Nephron progenitor cell (in vitro differentiated cells): ENCODE results near the gene PREX1.

Experiments used
- DNase-seq: peaks from one replicate; pipeline ENCODE4 v3.0.0; 2021
- H3K27ac Mint-ChIP-seq: 2 replicates; pipeline ENCODE4 v1.8.0; 2021; ENCODE audit warnings: mild to moderate bottlenecking, moderate library complexity, mixed read lengths
- H3K27me3 Mint-ChIP-seq: 2 replicates; pipeline ENCODE4 v1.8.0; 2021; ENCODE audit warnings: mild to moderate bottlenecking, low read depth, mixed read lengths; ENCODE audit not compliant: poor library complexity
- H3K36me3 Mint-ChIP-seq: 2 replicates; pipeline ENCODE4 v1.8.0; 2021; ENCODE audit warnings: low read depth, mixed read lengths
- H3K4me1 Mint-ChIP-seq: 2 replicates; pipeline ENCODE4 v1.8.0; 2021; ENCODE audit warnings: mixed read lengths
- H3K4me3 Mint-ChIP-seq: 2 replicates; pipeline ENCODE4 v1.8.0; 2021; ENCODE audit warnings: mild to moderate bottlenecking, moderate library complexity, mixed read lengths
- H3K9me3 Mint-ChIP-seq: 2 replicates; pipeline ENCODE4 v1.8.0; 2021; ENCODE audit warnings: mild to moderate bottlenecking, moderate library complexity, mixed read lengths
- TF ChIP-seq, protein P1 (sequence below): fragments of 200-600 bp; sonication (generic); IDR thresholded peaks from 2 replicates; pipeline ENCODE4 v1.5.0; 2021; ENCODE audit warnings: antibody characterized with exemption

The PREX1 gene

DNA sequence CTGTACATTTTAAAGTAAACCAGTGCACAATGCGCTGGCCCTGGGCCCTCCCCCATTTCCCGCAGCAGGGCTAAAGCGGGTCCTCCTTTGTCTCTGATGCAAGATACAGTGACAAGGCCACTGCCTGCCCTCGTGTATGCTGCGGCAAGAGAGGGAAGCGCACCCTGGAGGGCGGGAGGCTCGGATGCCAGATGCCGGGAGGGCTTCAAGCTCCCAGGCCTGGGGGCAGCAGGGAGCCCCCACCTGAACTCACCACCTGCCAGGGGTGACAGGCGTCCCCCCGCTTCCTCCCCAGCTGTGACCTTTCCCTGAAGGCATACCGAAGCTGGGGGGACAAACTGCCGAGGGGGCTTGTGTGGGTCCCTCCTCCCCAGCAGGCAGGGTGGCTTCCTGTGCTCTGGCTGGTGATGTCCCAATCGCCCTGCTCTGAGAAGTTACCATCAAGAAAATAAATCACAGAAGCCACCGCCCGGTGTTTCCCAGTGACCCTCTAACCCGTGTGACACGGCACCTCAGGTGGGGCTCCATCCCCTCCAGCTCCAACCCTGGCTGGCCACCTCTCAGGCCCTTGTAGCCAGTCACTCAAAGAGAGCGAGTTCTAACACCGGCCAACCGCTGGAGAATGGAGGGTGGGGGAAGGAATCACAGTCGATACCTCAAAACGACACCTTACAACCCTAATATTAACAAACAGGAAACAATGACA lies 203.3 kb downstream of the PREX1 start:
- peaks cover 26% of the 10 kb centered on the region for H3K4me1 Mint-ChIP-seq
- no peaks in the 10 kb centered on the region for H3K27me3 Mint-ChIP-seq
- DNase-seq = no peak
- TF ChIP-seq, protein P1, sequence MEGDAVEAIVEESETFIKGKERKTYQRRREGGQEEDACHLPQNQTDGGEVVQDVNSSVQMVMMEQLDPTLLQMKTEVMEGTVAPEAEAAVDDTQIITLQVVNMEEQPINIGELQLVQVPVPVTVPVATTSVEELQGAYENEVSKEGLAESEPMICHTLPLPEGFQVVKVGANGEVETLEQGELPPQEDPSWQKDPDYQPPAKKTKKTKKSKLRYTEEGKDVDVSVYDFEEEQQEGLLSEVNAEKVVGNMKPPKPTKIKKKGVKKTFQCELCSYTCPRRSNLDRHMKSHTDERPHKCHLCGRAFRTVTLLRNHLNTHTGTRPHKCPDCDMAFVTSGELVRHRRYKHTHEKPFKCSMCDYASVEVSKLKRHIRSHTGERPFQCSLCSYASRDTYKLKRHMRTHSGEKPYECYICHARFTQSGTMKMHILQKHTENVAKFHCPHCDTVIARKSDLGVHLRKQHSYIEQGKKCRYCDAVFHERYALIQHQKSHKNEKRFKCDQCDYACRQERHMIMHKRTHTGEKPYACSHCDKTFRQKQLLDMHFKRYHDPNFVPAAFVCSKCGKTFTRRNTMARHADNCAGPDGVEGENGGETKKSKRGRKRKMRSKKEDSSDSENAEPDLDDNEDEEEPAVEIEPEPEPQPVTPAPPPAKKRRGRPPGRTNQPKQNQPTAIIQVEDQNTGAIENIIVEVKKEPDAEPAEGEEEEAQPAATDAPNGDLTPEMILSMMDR = no peak
- H3K9me3 Mint-ChIP-seq = no peaks in the 10 kb centered on the region
- H3K36me3 Mint-ChIP-seq = no peaks in the 10 kb centered on the region
- no peak overlapping the region for H3K4me3 Mint-ChIP-seq
- H3K27ac Mint-ChIP-seq = no peak overlapping the region

DNA sequence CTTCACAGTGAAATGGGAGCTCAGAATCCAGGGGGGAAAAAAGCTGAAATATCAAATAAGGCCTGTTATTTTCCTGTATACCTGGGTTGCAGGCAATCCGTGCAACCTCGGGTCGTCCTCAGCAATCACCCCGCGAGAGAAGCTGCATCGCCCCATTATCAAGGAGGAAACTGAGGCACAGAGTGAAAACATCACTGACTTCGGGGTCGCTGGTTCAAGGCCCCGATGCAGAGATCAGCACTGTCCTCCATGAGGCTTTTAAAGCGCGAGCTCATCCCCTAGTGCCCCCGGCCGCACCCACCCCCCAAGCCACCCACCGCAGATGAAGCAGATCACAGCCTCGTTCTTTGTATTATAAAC lies 203.9 kb downstream of the PREX1 start:
- Mint-ChIP-seq H3K36me3 (no peaks in the 10 kb centered on the region), H3K27ac (no peak overlapping the region), H3K4me3 (no peak overlapping the region), H3K27me3 (no peaks in the 10 kb centered on the region), H3K4me1 (peaks cover 26% of the 10 kb centered on the region), H3K9me3 (no peaks in the 10 kb centered on the region)
- TF ChIP-seq, protein P1 = no peak
- DNase-seq = no peak

DNA sequence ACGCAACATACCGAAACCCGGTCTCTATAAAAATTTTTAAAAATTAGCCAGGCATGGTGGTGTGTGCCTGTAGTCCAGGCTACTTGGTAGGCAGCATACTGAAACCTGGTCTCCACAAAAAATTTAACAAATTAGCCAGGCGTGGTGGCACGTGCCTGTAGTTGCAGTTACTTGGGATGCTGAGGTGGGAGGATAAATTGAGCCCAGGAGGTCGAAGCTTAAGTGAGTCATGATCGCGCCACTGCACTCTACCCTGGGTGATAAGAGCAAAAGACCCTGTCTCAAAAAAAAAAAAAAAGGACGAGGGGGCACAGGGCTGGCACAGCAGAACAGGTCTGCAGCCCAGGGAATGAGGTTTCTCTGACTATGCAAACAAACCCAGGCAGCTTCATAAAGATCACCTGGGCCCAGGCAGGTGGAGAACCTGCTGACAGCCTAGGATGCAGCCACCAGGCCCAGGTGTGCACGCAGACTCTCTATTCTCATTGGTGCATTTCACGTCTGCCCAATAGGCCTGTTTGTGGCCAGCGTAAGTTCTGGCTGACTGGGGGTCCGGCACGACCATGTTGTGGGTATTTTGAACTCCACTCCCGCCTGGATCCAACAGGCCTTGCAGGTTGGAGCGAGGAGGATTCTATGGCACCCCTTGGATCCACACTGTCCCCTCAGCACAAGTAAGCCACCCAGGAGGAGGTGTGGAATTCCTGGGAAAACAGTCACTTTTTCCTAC lies 204.5 kb downstream of the PREX1 start:
- H3K4me3 Mint-ChIP-seq = no peak overlapping the region
- peaks cover 21% of the 10 kb centered on the region for H3K4me1 Mint-ChIP-seq
- H3K36me3 Mint-ChIP-seq = no peaks in the 10 kb centered on the region

DNA sequence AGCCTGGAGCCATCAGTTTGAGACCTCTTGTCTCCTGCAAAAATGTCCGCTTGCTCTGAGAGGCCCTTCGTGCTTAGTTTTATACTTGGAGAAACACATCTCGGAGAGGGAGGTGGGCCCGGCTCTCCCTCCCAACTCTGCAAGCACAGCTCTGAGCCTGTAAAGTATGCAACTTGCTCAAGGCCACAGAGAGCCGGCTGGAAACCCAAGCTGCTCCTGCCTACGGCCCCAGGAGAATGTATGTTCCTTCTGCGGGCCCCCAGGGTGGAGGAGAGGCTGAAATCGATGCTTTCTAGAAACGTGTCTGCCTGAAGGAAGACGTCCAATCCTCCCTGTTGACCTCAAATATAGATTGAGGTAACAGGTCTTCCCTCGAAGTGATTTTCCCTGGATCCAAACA lies 205.4 kb downstream of the PREX1 start:
- Mint-ChIP-seq H3K9me3 (no peaks in the 10 kb centered on the region), H3K27ac (peak overlapping the region; percentile 16), H3K27me3 (no peaks in the 10 kb centered on the region), H3K36me3 (no peaks in the 10 kb centered on the region), H3K4me3 (no peak overlapping the region), H3K4me1 (peaks cover 21% of the 10 kb centered on the region)
- TF ChIP-seq, protein P1 = no peak
- no peak for DNase-seq

More for the DNA sequence above, 204.5 kb downstream of the PREX1 start:
- Mint-ChIP-seq H3K9me3 (no peaks in the 10 kb centered on the region), H3K27me3 (no peaks in the 10 kb centered on the region), H3K27ac (no peak overlapping the region)
- no peak for DNase-seq
- TF ChIP-seq, protein P1 = no peak

DNA sequence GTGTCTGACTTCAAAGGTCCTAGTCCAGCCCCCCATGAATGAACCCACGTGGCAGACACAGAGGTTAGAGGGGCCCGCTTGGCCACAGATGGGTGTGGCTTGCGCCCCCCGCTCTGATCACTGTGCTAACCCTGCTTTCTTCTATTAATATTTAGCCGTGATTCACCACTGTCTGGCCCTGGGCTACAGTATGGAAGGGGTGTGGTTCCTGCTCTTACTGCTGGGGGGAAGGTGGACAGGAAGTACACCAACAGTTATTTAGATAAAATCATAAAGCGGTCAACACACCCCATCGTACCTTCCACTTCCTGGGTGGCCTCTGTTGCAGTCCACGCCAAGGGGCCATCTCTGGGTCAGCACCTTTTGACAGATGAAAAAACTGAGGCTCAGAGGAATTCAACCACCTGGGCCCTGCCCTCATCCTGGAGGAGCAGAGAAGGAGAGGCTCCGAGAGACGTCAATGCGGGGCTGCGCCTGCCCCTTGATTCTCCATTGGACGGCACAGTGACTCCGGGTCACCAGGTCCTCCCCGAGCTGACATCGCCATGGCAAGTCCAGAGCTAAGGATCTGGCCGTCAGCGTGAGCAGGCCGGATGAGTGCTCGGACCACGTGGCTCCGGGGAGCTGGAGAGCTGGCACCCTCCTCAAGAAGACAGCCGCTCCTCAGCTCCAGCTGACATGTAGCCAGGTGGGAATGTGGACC lies 206.3 kb downstream of the PREX1 start:
- Mint-ChIP-seq H3K27me3 (no peaks in the 10 kb centered on the region), H3K36me3 (no peaks in the 10 kb centered on the region), H3K27ac (no peak overlapping the region), H3K4me3 (no peak overlapping the region), H3K9me3 (no peaks in the 10 kb centered on the region), H3K4me1 (peaks cover 21% of the 10 kb centered on the region)
- no peak for DNase-seq
- TF ChIP-seq, protein P1 = no peak
